GM21447 (cell line): ENCODE measurements around the gene YY1.

Experiments
- ATAC-seq: cut with Tn5 transposase; IDR thresholded peaks from one replicate; pipeline ENCODE4 v1.9.1; 2021; ENCODE audit not compliant: unreplicated experiment

Gene YY1

GRCh38 chr14:100240668-100241032 lies 1.7 kb downstream of the YY1 start:
- ATAC-seq, result no peak

- ATAC-seq, result no peak
These were observed 2.3 kb downstream of the YY1 start for GRCh38 chr14:100241279-100241678.

GRCh38 chr14:100243020-100243419 lies 4.1 kb downstream of the YY1 start:
- ATAC-seq, result no peak

GRCh38 chr14:100246809-100247428 lies 8.0 kb downstream of the YY1 start:
- no peak for ATAC-seq

GRCh38 chr14:100250732-100251465 lies 12.0 kb downstream of the YY1 start:
- no peak for ATAC-seq

- no peak for ATAC-seq
These were observed 13.7 kb downstream of the YY1 start for GRCh38 chr14:100252684-100253083.

- ATAC-seq, result peak; percentile 81
These were observed 17.5 kb downstream of the YY1 start for GRCh38 chr14:100256339-100256895.

- ATAC-seq, result peak; percentile 53
These were observed 22.7 kb downstream of the YY1 start for GRCh38 chr14:100261621-100262020.

GRCh38 chr14:100262545-100262944 lies 23.6 kb downstream of the YY1 start:
- no peak for ATAC-seq

GRCh38 chr14:100263141-100263540 lies 24.2 kb downstream of the YY1 start:
- ATAC-seq, result no peak

- ATAC-seq, result no peak
These were observed 29.0 kb downstream of the YY1 start for GRCh38 chr14:100267990-100268389.

- no peak for ATAC-seq
These were observed 29.8 kb downstream of the YY1 start for GRCh38 chr14:100268591-100269207.

- ATAC-seq, result no peak
These were observed 32.4 kb downstream of the YY1 start for GRCh38 chr14:100271247-100271939.

- ATAC-seq, result no peak
These were observed 35.3 kb downstream of the YY1 start for GRCh38 chr14:100274250-100274649.

GRCh38 chr14:100275214-100275613 lies 36.3 kb downstream of the YY1 start:
- ATAC-seq, result no peak

- peak; percentile 65 for ATAC-seq
These were observed 39.8 kb downstream of the YY1 start for GRCh38 chr14:100278702-100279101.

GRCh38 chr14:100279133-100279532 lies 40.2 kb downstream of the YY1 start:
- no peak for ATAC-seq

GRCh38 chr14:100279563-100279962 lies 40.6 kb downstream of the YY1 start:
- no peak for ATAC-seq

GRCh38 chr14:100281286-100282082 lies 42.5 kb downstream of the YY1 start:
- no peak for ATAC-seq

GRCh38 chr14:100282083-100282350 lies 43.1 kb downstream of the YY1 start:
- no peak for ATAC-seq
